ENCODE measurements around the gene NUP35. TPM values are rescaled to one million over a fixed set of nuclear protein-coding genes. Genes with fewer than 3 reads are reported as not detected.
A peak's percentile ranks its signal among the peaks of the same experiment; 100 is the strongest.

Gene NUP35
- total RNA-seq: 19.6 and 25.1 TPM in 2 replicates

GRCh38 chr2:183124222-183124956, at the start of gene NUP35:
Gene NUP35 (plus strand): TSS chr2:183124443. CDS start chr2:183124458, 15 bp downstream.
- ChIA-PET POLR2A (interaction anchor here (0.8 to 1.5 kb wide), 5 partner anchors 35 to 1233 kb away, joined by 3 to 4 read pairs (median 3); partner anchors contain the start of genes DNAJC10 and ITPRID2), CTCF (interaction anchor here (0.8 to 0.9 kb wide), 2 partner anchors 32 to 530 kb away, joined by 3 read pairs; no protein-coding TSS in a partner anchor)
- peaks cover 29% of the 10 kb centered on the region for H3K4me1 Mint-ChIP-seq
- DNase-seq (peak; percentile 70), ATAC-seq (ENCODE audit: low read depth) (peak; percentile 96)
- no peaks in the 10 kb centered on the region for H3K9me3 Mint-ChIP-seq
- peaks cover 11% of the 10 kb centered on the region for H3K27me3 Mint-ChIP-seq
- intact Hi-C loops (cut with micrococcal nuclease): loop anchor here (1.0 to 5.0 kb wide), 4 partner anchors 46 to 1232 kb away; partner anchors contain the start of genes DNAJC10, DUSP19 and ITPRID2
- TF ChIP-seq CTCF (IDR thresholded peaks at IDR 0.05): no peak
- peaks cover 25% of the 10 kb centered on the region for H3K36me3 Mint-ChIP-seq (ENCODE audit: low read depth)
- peak within 1 kb of the TSS; percentile 95 for H3K27ac Mint-ChIP-seq
- H3K4me3 Mint-ChIP-seq: peak within 1 kb of the TSS; percentile 96

DNA sequence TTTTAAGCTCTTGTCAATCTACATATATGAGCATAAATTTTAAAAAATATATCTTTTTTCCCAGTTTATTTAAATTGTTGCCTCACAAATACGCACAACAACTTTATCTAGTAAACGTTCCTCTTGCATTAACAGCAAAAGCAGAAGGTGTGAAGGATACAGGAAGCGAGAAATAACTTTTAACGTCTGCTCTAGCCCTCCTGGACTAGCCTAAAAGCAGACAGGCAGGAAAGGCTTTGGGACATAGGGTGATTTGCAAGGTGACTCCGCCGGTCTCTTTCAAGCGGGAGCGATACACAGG, 46.1 kb upstream of the NUP35 start:
- H3K27ac Mint-ChIP-seq: peak overlapping the region; percentile 76
- peaks cover 4% of the 10 kb centered on the region for H3K36me3 Mint-ChIP-seq (ENCODE audit: low read depth)
- ChIA-PET CTCF (no interaction called here), POLR2A (interaction anchor here (1.3 kb wide), 2 partner anchors 9 to 11 kb away, joined by 3 read pairs; no protein-coding TSS in a partner anchor)
- H3K9me3 Mint-ChIP-seq: no peaks in the 10 kb centered on the region
- ATAC-seq (ENCODE audit: low read depth): peak; percentile 48
- H3K27me3 Mint-ChIP-seq: peaks cover 6% of the 10 kb centered on the region
- DNase-seq: no peak
- TF ChIP-seq CTCF (IDR thresholded peaks at IDR 0.05): no peak
- intact Hi-C loops (cut with micrococcal nuclease): loop anchor here (1.0 to 5.0 kb wide), 3 partner anchors 42 to 361 kb away; partner anchors contain the start of genes DNAJC10 and NUP35
- H3K4me3 Mint-ChIP-seq: peak overlapping the region; percentile 93
- peaks cover 9% of the 10 kb centered on the region for H3K4me1 Mint-ChIP-seq

DNA sequence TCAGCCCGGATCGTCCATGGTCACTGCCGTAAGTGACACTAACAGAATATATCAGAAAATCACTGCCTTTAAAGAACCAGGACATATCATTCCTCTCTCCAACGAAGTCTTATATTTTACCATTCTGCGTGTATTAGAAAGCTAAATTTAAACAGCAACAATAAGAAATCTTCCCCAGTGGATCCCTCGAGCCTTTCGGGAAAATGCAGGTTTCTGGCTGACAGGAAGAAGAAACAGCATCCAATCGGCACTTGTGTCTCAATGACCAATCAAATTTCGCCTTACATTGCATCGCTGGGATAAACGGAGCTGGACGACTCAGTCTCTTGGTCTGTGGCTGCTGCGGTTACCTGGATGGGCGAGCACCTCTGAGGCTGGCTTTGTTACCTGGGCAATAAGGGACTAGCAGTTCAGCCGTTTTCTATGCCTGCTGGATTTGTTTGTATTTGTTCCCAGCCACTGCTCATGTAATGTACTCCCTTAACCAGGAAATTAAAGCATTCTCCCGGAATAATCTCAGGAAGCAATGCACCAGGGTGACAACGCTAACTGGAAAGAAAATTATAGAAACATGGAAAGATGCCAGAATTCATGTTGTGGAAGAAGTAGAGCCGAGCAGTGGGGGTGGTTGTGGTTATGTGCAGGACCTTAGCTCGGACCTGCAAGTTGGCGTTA, 45.6 kb upstream of the NUP35 start, which contains the start of gene DUSP19:
Gene DUSP19 (plus strand): TSS at position 284 of the 675 bp plus-strand sequence. CDS start 187 bp downstream, at position 471.
- DNase-seq: peak; percentile 61
- Mint-ChIP-seq H3K9me3 (no peaks in the 10 kb centered on the region), H3K36me3 (ENCODE audit: low read depth) (peaks cover 4% of the 10 kb centered on the region), H3K4me3 (peak within 1 kb of the TSS; percentile 93), H3K4me1 (peaks cover 9% of the 10 kb centered on the region), H3K27ac (peak within 1 kb of the TSS; percentile 76), H3K27me3 (peaks cover 6% of the 10 kb centered on the region)
- ChIA-PET CTCF (no interaction called here), POLR2A (interaction anchor here (0.7 to 1.3 kb wide), 3 partner anchors 10 to 46 kb away, joined by 3 read pairs; no protein-coding TSS in a partner anchor)
- intact Hi-C loops (cut with micrococcal nuclease): loop anchor here (1.0 to 5.0 kb wide), 3 partner anchors 42 to 361 kb away; partner anchors contain the start of genes DNAJC10 and NUP35
- peak; percentile 90 for ATAC-seq (ENCODE audit: low read depth)
- TF ChIP-seq CTCF (IDR thresholded peaks at IDR 0.05): no peak

GRCh38 chr2:183079139-183079775, 45.0 kb upstream of the NUP35 start:
- ChIA-PET POLR2A (interaction anchor here (0.7 to 1.3 kb wide), 3 partner anchors 10 to 46 kb away, joined by 3 read pairs; no protein-coding TSS in a partner anchor), CTCF (interaction anchor here (1.3 kb wide), 1 partner anchor 22 kb away, joined by 3 read pairs; no protein-coding TSS in a partner anchor)
- no peaks in the 10 kb centered on the region for H3K9me3 Mint-ChIP-seq
- peaks cover 4% of the 10 kb centered on the region for H3K36me3 Mint-ChIP-seq (ENCODE audit: low read depth)
- ATAC-seq (ENCODE audit: low read depth) (peak; percentile 9), DNase-seq (no peak)
- peaks cover 9% of the 10 kb centered on the region for H3K4me1 Mint-ChIP-seq
- H3K27me3 Mint-ChIP-seq: peaks cover 3% of the 10 kb centered on the region
- TF ChIP-seq CTCF (IDR thresholded peaks at IDR 0.05): no peak
- H3K4me3 Mint-ChIP-seq: peak overlapping the region; percentile 93
- peak overlapping the region; percentile 76 for H3K27ac Mint-ChIP-seq
- intact Hi-C loops (cut with micrococcal nuclease): loop anchor here (5.0 kb wide), 1 partner anchor 362 kb away; the partner anchor contains the start of gene DNAJC10
